OCI-LY1 (cell line): ENCODE measurements around the gene HSPB2.

ENCODE experiments used
- EZH2 ChIP-seq: fragments of 200-600 bp; sonication (generic), shearing (Covaris generic); IDR thresholded peaks from 2 replicates; pipeline ENCODE4 v1.8.0; 2017; ENCODE audit warnings: borderline replicate concordance, mixed run types, mild to moderate bottlenecking, antibody characterized with exemption, low read length, moderate library complexity, mixed read lengths
- TF ChIP-seq, protein P1 (sequence below): fragments of 200-600 bp; sonication (generic), shearing (Covaris generic); IDR thresholded peaks from 2 replicates; pipeline ENCODE4 v1.5.1; 2017; ENCODE audit warnings: mild to moderate bottlenecking, antibody characterized with exemption, low read length, moderate library complexity, mixed read lengths

DNA sequence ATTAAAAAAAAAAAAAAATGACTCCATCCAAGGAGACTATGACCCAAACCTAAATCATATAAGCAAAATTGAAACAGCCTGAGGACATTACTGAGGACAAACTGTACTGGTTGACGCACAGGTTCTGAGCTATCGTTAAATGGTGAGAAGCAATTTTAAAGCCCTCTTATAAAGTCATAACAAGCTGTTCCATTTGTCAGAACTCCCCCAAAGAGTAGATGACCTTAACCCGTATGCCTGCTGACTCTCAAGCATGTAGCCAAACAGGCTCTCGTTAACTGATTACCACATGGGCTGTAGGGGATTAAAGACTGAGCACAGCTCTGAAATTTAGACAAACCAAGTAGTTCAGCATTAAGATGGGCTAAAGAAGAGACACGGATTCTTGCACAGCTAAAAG lies 3.2 kb upstream of the HSPB2 start:
- TF ChIP-seq, protein P1, sequence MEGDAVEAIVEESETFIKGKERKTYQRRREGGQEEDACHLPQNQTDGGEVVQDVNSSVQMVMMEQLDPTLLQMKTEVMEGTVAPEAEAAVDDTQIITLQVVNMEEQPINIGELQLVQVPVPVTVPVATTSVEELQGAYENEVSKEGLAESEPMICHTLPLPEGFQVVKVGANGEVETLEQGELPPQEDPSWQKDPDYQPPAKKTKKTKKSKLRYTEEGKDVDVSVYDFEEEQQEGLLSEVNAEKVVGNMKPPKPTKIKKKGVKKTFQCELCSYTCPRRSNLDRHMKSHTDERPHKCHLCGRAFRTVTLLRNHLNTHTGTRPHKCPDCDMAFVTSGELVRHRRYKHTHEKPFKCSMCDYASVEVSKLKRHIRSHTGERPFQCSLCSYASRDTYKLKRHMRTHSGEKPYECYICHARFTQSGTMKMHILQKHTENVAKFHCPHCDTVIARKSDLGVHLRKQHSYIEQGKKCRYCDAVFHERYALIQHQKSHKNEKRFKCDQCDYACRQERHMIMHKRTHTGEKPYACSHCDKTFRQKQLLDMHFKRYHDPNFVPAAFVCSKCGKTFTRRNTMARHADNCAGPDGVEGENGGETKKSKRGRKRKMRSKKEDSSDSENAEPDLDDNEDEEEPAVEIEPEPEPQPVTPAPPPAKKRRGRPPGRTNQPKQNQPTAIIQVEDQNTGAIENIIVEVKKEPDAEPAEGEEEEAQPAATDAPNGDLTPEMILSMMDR = no peak
- no peak for TF ChIP-seq EZH2
